Measurements from ENCODE around the gene PCF11.

- no peak for TF ChIP-seq CTCF (IDR thresholded peaks at IDR 0.05)
- no peak for TF ChIP-seq POLR2A (IDR thresholded peaks at IDR 0.05)
Observed at GRCh38 chr11:83153764-83154163, 3.2 kb upstream of the PCF11 start.
